Measurements from ENCODE around the gene HAUS8.

DNA sequence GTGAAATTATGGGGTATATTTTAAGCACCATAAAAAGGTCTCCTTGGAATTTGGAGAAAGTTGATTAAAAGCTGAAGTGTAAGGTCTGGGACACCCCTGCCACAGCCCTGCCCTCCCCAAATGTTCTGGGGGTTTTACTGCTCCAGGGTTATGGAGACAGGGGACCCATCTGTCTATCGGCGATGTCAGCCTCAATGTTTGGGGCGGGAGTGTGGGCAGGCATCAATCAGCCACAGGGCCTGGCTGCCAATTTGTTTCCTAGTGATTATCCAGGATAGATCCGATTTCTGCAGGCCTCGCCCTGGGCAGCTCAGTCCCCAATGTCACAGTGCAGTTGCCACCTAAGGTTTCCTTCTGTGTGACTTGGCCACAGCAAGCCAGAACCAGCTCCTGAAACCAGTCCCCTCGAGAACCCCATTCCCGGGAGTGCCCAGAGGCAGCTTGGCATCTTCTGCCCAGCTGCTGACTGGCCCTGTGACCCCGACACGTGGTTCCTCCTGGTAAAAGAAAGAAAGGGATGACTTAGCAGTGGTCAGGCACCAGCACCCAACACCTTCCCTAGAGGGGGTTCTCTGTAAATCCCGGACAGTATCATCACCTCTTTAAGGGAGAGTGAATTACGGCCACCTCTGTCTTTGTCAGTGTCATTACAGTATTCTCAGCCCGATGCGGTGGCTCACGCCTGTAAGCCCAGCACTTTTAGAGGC is 41.9 kb upstream of the HAUS8 start:
- TF ChIP-seq POLR2A (IDR thresholded peaks at IDR 0.05; ENCODE audit: low read length) = no peak
- TF ChIP-seq GATA1 (IDR thresholded peaks at IDR 0.05; ENCODE audit: low read depth, low read length) = no peak
